ENCODE data around the gene CACNA1I.

Gene CACNA1I

GRCh38 chr22:39616051-39616450, 45.5 kb downstream of the CACNA1I start:
- no peaks in the 10 kb centered on the region for H3K36me3 ChIP-seq (ENCODE audit: insufficient read depth, low read length)
- H2AFZ ChIP-seq (ENCODE audit: low read length, unreplicated experiment): no peak overlapping the region
- peaks cover 13% of the 10 kb centered on the region for H3K27me3 ChIP-seq (ENCODE audit: insufficient read depth, low read length)
- H3K4me3 ChIP-seq (ENCODE audit: low read depth, low read length): no peak overlapping the region
- no peaks in the 10 kb centered on the region for H3K4me1 ChIP-seq (ENCODE audit: control insufficient read depth, insufficient read depth, low read length, unreplicated experiment)
- H3K79me2 ChIP-seq (ENCODE audit: control insufficient read depth, insufficient read depth, low read length, unreplicated experiment): no peaks in the 10 kb centered on the region
- no peak overlapping the region for H3K27ac ChIP-seq (ENCODE audit: low read depth, low read length)

DNA sequence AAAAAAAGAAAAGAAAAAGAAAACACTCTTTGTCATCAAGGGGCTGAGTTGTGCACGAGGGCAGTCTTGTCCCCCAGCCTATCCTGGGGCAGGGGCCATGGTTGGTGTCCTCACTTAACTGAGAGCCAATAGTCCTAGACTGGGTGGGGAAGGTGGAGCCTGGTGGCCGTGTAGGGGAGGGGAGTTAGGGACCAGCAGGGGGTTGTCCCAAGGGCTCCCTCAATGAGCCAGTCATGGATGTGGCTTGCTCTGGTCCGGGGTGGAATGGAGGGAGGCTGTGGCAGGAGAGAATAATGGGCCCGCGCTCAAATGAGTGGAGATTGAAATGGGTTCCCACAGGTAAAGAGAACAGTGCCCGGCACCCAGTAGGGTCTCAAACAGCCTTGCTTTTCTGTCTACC, 46.2 kb downstream of the CACNA1I start:
- no peaks in the 10 kb centered on the region for H3K36me3 ChIP-seq (ENCODE audit: insufficient read depth, low read length)
- no peaks in the 10 kb centered on the region for H3K4me1 ChIP-seq (ENCODE audit: control insufficient read depth, insufficient read depth, low read length, unreplicated experiment)

GRCh38 chr22:39617342-39617741, 46.8 kb downstream of the CACNA1I start:
- Histone ChIP-seq H3K27ac (ENCODE audit: low read depth, low read length) (no peak overlapping the region), H2AFZ (ENCODE audit: low read length, unreplicated experiment) (no peak overlapping the region), H3K79me2 (ENCODE audit: control insufficient read depth, insufficient read depth, low read length, unreplicated experiment) (no peaks in the 10 kb centered on the region), H3K36me3 (ENCODE audit: insufficient read depth, low read length) (no peaks in the 10 kb centered on the region), H3K27me3 (ENCODE audit: insufficient read depth, low read length) (peaks cover 13% of the 10 kb centered on the region), H3K4me3 (ENCODE audit: low read depth, low read length) (no peak overlapping the region), H3K4me1 (ENCODE audit: control insufficient read depth, insufficient read depth, low read length, unreplicated experiment) (no peaks in the 10 kb centered on the region)

More for the DNA sequence above, 46.2 kb downstream of the CACNA1I start:
- no peak overlapping the region for H3K4me3 ChIP-seq (ENCODE audit: low read depth, low read length)
- H3K27ac ChIP-seq (ENCODE audit: low read depth, low read length): no peak overlapping the region
- peaks cover 13% of the 10 kb centered on the region for H3K27me3 ChIP-seq (ENCODE audit: insufficient read depth, low read length)
- no peak overlapping the region for H2AFZ ChIP-seq (ENCODE audit: low read length, unreplicated experiment)
- H3K79me2 ChIP-seq (ENCODE audit: control insufficient read depth, insufficient read depth, low read length, unreplicated experiment): no peaks in the 10 kb centered on the region

DNA sequence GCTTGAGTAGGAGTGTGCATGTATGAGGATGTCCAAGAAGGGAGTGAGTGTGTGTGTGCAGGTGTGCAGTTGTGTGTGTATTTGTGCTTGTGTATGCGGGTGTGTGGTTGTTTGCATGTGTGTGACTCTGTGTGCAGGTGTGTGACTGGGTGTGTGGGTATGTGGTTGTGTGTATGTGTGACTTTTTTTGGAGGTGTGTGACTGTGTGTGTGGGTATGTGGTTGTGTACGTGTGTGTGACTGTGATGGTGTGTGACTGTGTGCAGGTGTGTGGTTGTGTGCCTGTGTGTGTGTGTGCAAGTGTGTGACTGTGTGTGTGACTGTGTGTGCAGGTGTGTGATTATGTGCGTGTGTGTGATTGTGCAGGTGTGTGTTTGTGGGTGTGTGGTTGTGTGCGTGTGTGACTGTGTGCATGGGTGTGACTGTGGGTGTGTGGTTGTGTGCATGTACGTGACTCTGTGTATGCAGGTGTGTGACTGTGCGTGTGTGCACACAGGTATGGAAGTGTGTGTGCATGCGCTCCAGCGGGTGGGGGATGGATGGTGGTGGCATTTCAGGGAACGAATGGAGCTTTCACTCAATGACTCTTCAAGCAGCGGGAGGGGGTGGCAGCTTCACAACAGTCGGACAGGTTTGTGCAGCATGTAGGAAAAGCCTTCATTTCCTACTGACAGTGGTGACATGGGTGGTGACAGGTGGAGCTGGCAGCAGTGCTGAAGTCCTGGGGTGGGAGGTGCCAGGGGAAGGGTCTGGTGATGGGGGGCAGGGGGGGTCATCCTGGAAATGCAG, 47.6 kb downstream of the CACNA1I start:
- Histone ChIP-seq H3K36me3 (ENCODE audit: insufficient read depth, low read length) (no peaks in the 10 kb centered on the region), H3K27ac (ENCODE audit: low read depth, low read length) (no peak overlapping the region), H3K27me3 (ENCODE audit: insufficient read depth, low read length) (peaks cover 13% of the 10 kb centered on the region), H3K4me1 (ENCODE audit: control insufficient read depth, insufficient read depth, low read length, unreplicated experiment) (no peaks in the 10 kb centered on the region), H3K79me2 (ENCODE audit: control insufficient read depth, insufficient read depth, low read length, unreplicated experiment) (no peaks in the 10 kb centered on the region), H3K4me3 (ENCODE audit: low read depth, low read length) (no peak overlapping the region), H2AFZ (ENCODE audit: low read length, unreplicated experiment) (no peak overlapping the region)

DNA sequence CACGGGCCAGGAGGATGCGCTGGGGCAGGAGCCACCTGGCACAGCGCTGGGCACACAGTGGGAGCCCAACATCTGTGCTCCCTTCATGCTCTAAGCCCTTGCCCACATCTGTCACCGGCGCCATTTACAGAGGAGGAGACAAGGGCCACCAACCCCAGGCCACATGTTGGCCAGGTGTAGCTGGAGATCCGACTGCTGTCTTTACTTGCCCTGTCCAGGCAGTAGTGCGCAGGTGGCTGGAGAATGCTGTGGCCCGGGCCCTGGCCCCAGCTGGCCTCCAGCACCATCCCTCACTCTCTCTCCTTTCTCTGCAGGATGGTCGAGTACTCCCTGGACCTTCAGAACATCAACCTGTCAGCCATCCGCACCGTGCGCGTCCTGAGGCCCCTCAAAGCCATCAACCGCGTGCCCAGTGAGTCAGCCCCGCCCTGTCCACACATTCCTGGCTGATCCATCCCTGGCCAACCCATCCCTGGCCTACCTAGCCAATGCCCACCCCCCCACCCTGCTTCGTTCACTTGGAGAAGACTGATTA, 48.5 kb downstream of the CACNA1I start:
- no peak overlapping the region for H3K4me3 ChIP-seq (ENCODE audit: low read depth, low read length)
- no peaks in the 10 kb centered on the region for H3K36me3 ChIP-seq (ENCODE audit: insufficient read depth, low read length)
- no peaks in the 10 kb centered on the region for H3K79me2 ChIP-seq (ENCODE audit: control insufficient read depth, insufficient read depth, low read length, unreplicated experiment)
- no peaks in the 10 kb centered on the region for H3K4me1 ChIP-seq (ENCODE audit: control insufficient read depth, insufficient read depth, low read length, unreplicated experiment)
- H3K27ac ChIP-seq (ENCODE audit: low read depth, low read length): no peak overlapping the region
- H3K27me3 ChIP-seq (ENCODE audit: insufficient read depth, low read length): peaks cover 20% of the 10 kb centered on the region
- H2AFZ ChIP-seq (ENCODE audit: low read length, unreplicated experiment): no peak overlapping the region

- Histone ChIP-seq H3K36me3 (ENCODE audit: insufficient read depth, low read length) (no peaks in the 10 kb centered on the region), H3K4me3 (ENCODE audit: low read depth, low read length) (no peak overlapping the region), H2AFZ (ENCODE audit: low read length, unreplicated experiment) (no peak overlapping the region), H3K4me1 (ENCODE audit: control insufficient read depth, insufficient read depth, low read length, unreplicated experiment) (no peaks in the 10 kb centered on the region), H3K27me3 (ENCODE audit: insufficient read depth, low read length) (peaks cover 8% of the 10 kb centered on the region; the same call in 1 of the 2 replicates), H3K79me2 (ENCODE audit: control insufficient read depth, insufficient read depth, low read length, unreplicated experiment) (no peaks in the 10 kb centered on the region), H3K27ac (ENCODE audit: low read depth, low read length) (no peak overlapping the region)
Measured at GRCh38 chr22:39620924-39621690, 50.6 kb downstream of the CACNA1I start.

DNA sequence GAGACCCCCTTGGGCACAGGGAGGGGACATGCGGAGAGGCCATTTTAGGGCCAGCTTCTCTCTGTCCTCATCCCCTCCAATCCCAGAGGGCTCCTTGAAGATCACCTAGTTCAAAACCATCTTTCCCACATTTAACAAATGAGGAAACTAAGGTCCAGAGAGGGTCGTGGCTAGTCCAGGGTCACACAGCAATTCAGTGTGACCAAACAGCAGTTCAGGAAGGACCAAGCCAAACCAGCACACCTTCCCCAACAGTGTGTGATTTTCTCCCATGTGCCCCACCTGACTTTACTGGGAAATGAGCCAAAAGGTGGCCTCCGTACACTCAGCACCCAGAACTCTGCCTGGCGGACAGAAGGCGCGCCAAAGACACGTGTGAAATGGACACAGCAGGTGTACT, 51.3 kb downstream of the CACNA1I start:
- no peaks in the 10 kb centered on the region for H3K36me3 ChIP-seq (ENCODE audit: insufficient read depth, low read length)
- H2AFZ ChIP-seq (ENCODE audit: low read length, unreplicated experiment): no peak overlapping the region
- no peaks in the 10 kb centered on the region for H3K79me2 ChIP-seq (ENCODE audit: control insufficient read depth, insufficient read depth, low read length, unreplicated experiment)
- peaks cover 7% of the 10 kb centered on the region; the same call in 1 of the 2 replicates for H3K27me3 ChIP-seq (ENCODE audit: insufficient read depth, low read length)
- H3K4me3 ChIP-seq (ENCODE audit: low read depth, low read length): no peak overlapping the region
- H3K4me1 ChIP-seq (ENCODE audit: control insufficient read depth, insufficient read depth, low read length, unreplicated experiment): no peaks in the 10 kb centered on the region
- no peak overlapping the region for H3K27ac ChIP-seq (ENCODE audit: low read depth, low read length)

DNA sequence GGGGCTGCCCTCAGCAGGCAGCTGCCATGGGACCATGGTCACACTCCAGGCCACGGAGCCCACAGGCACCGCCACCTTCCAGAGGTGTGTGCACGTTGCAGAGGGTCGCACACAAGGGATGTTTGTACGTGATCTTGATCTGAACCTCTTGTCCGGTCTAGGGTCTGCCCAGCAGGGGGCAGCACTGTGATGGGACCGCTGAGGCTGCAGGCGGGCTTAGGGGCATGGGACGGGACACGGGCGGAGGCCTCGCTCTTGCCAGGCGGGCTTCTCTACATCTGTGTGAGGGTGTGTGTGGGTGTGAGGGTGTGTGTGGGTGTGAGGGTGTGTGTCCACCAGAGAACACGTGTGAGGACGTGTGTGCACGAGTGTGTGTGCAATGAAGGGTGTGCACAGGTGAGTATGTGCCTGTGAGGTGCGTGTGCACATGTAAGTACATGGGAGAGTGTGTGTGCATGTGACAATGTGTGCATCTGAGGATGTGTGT, 52.4 kb downstream of the CACNA1I start:
- Histone ChIP-seq H3K4me3 (ENCODE audit: low read depth, low read length) (no peak overlapping the region), H3K27me3 (ENCODE audit: insufficient read depth, low read length) (peaks cover 7% of the 10 kb centered on the region; the same call in 1 of the 2 replicates), H3K4me1 (ENCODE audit: control insufficient read depth, insufficient read depth, low read length, unreplicated experiment) (no peaks in the 10 kb centered on the region), H3K36me3 (ENCODE audit: insufficient read depth, low read length) (no peaks in the 10 kb centered on the region), H2AFZ (ENCODE audit: low read length, unreplicated experiment) (no peak overlapping the region), H3K79me2 (ENCODE audit: control insufficient read depth, insufficient read depth, low read length, unreplicated experiment) (no peaks in the 10 kb centered on the region), H3K27ac (ENCODE audit: low read depth, low read length) (no peak overlapping the region)

- Histone ChIP-seq H3K4me3 (ENCODE audit: low read depth, low read length) (no peak overlapping the region), H2AFZ (ENCODE audit: low read length, unreplicated experiment) (no peak overlapping the region), H3K36me3 (ENCODE audit: insufficient read depth, low read length) (no peaks in the 10 kb centered on the region), H3K27ac (ENCODE audit: low read depth, low read length) (no peak overlapping the region), H3K27me3 (ENCODE audit: insufficient read depth, low read length) (peaks cover 7% of the 10 kb centered on the region; the same call in 1 of the 2 replicates), H3K79me2 (ENCODE audit: control insufficient read depth, insufficient read depth, low read length, unreplicated experiment) (no peaks in the 10 kb centered on the region), H3K4me1 (ENCODE audit: control insufficient read depth, insufficient read depth, low read length, unreplicated experiment) (no peaks in the 10 kb centered on the region)
Measured at GRCh38 chr22:39623603-39624500, 53.3 kb downstream of the CACNA1I start.

DNA sequence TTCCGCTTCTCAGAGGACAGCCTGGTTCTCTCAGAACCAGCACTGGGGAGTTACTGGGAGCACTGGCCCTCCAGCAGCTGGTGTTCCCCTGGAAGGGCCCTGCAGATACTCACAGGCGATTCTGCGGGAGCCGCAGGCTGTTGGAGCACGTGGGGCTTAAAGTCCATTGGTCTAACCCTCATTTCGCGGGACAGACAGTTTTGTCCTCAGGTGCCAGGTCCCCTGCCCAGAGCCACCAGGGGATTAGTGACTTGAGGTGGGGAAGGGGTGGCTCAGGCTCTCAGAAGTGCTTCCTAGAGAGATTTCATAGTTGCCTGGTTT, 53.9 kb downstream of the CACNA1I start:
- no peaks in the 10 kb centered on the region for H3K4me1 ChIP-seq (ENCODE audit: control insufficient read depth, insufficient read depth, low read length, unreplicated experiment)
- H2AFZ ChIP-seq (ENCODE audit: low read length, unreplicated experiment): no peak overlapping the region
- H3K36me3 ChIP-seq (ENCODE audit: insufficient read depth, low read length): no peaks in the 10 kb centered on the region
- peaks cover 7% of the 10 kb centered on the region; the same call in 1 of the 2 replicates for H3K27me3 ChIP-seq (ENCODE audit: insufficient read depth, low read length)
- no peak overlapping the region for H3K27ac ChIP-seq (ENCODE audit: low read depth, low read length)
- no peaks in the 10 kb centered on the region for H3K79me2 ChIP-seq (ENCODE audit: control insufficient read depth, insufficient read depth, low read length, unreplicated experiment)
- H3K4me3 ChIP-seq (ENCODE audit: low read depth, low read length): no peak overlapping the region
